ENCODE data around the gene PNPLA2.

Gene PNPLA2

DNA sequence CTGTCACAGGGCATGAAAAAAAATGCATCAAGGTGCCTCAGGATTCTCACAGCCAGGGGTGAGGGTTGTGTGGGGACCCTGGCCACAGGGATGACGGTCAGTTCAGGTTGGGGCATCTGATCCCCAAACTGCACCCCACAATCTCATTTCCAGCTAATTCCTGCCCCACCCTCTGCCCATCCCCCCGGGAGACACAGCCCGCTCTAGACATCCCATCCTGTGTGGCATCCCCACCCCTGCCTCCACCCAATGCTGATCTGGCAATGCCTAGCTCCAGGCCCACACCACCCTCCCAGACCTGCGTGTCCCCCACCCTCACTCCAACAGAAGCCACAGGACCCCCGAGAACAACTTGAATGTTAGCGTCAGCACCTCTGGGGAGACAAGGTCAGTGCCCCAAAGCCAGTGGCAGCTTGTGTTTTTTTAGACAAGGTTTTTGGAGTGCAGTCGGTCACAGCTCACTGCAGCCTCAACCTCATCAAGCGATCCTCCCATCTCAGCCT is 49.2 kb downstream of the PNPLA2 start:
- H3K27me3 Mint-ChIP-seq, result no peaks in the 10 kb centered on the region
- no peaks in the 10 kb centered on the region for H3K4me1 Mint-ChIP-seq (ENCODE audit: low read depth)
- H3K36me3 Mint-ChIP-seq (ENCODE audit: low read depth), result no peaks in the 10 kb centered on the region
- no peak overlapping the region for H3K27ac Mint-ChIP-seq
- H3K4me3 Mint-ChIP-seq, result no peak overlapping the region
- no peaks in the 10 kb centered on the region for H3K9me3 Mint-ChIP-seq

DNA sequence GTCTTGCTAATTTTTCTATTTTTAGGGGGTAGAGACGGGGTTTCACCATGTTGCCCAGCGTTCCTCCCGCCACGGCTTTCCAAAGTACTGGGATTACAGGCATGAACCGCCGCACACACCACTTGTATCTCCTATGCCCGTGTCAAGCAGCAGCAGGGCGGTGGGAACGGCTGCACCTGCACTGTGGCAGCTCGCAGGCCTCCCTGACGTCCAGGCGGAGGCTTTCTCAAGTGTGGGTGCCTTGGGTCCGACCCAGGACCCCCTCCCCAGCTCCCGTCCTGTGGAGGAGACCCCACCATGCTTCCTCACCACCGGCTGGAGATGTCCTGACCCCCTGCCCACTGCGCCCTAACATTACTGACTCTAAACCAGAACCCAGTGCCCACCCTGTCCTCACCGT is 49.7 kb downstream of the PNPLA2 start:
- Mint-ChIP-seq H3K4me3 (no peak overlapping the region), H3K9me3 (no peaks in the 10 kb centered on the region), H3K27ac (no peak overlapping the region), H3K4me1 (ENCODE audit: low read depth) (no peaks in the 10 kb centered on the region), H3K36me3 (ENCODE audit: low read depth) (no peaks in the 10 kb centered on the region), H3K27me3 (no peaks in the 10 kb centered on the region)

DNA sequence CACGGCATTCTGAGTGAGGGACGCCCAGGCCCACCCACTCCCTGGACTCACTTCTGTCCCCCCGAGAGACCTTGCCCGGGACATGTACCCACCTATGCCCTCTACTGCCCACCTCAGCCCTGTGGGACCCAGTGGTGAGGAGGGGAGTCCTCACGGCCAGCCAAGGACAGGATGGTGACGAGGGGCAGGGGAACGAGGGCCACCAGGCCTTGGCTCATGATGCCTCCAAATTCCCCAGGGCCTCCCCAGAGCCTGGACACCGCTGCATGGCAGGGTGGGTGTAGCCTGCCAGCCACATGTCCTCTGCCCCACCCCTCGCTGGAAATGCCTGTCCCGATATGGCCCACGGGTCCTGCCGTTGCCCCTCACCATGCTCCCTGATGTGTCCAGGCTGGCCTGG is 50.1 kb downstream of the PNPLA2 start:
- no peak overlapping the region for H3K27ac Mint-ChIP-seq
- peaks cover 3% of the 10 kb centered on the region for H3K36me3 Mint-ChIP-seq (ENCODE audit: low read depth)
- no peak overlapping the region for H3K4me3 Mint-ChIP-seq
- H3K4me1 Mint-ChIP-seq (ENCODE audit: low read depth), result no peaks in the 10 kb centered on the region
- no peaks in the 10 kb centered on the region for H3K27me3 Mint-ChIP-seq
- no peaks in the 10 kb centered on the region for H3K9me3 Mint-ChIP-seq

DNA sequence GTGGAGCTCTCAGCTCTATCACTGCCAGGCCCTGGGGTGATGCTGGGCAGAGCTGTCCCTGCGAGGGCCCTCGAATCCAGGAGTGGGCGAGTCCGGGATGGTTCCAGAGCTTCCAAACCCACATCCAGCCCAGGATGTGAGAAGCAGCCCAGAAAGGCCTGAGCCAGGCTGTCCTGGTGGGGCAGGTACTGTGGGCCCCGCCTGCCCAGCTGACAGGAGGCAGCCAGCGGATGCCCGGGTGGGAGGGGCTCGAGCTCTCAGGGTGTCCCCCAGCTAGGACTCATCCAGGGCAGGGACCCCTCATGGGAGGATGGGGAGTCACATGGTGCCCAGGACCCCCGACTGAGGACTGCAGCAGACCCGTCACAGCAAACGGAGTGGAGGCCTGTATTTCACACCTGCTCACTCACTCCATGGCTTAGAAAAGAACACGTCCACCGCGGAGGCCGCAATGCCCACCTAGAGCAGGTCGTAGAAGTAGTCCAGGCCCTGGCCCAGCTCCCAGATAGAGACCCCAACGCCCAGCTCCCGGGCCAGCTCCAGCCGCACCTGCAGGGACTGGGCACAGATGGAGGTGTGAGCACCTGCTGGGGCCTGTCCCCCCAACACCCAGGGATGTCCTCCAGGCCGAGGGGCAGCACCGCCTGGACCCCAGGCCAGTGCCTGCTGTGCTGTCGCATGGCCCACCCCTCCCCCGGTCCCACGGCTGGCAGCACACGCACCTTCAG is 50.8 kb downstream of the PNPLA2 start:
- Mint-ChIP-seq H3K27me3 (no peaks in the 10 kb centered on the region), H3K9me3 (no peaks in the 10 kb centered on the region), H3K4me3 (no peak overlapping the region), H3K36me3 (ENCODE audit: low read depth) (peaks cover 4% of the 10 kb centered on the region), H3K4me1 (ENCODE audit: low read depth) (no peaks in the 10 kb centered on the region), H3K27ac (no peak overlapping the region)

DNA sequence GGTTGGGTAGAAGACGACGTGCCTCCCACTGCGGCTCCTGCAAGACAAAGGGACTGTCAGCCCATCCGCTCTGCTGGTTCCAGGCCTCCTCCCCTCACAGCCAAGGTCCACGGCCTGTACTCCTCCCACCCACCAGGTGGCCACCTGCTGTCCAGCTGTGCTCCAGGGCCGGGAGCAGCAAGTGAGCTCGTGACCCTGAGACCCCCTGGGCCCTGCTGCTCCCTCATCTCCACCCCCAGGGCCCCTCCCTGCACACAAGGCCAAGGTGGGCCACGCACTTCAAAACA is 51.4 kb downstream of the PNPLA2 start:
- no peaks in the 10 kb centered on the region for H3K9me3 Mint-ChIP-seq
- H3K27me3 Mint-ChIP-seq, result no peaks in the 10 kb centered on the region
- no peaks in the 10 kb centered on the region for H3K4me1 Mint-ChIP-seq (ENCODE audit: low read depth)

DNA sequence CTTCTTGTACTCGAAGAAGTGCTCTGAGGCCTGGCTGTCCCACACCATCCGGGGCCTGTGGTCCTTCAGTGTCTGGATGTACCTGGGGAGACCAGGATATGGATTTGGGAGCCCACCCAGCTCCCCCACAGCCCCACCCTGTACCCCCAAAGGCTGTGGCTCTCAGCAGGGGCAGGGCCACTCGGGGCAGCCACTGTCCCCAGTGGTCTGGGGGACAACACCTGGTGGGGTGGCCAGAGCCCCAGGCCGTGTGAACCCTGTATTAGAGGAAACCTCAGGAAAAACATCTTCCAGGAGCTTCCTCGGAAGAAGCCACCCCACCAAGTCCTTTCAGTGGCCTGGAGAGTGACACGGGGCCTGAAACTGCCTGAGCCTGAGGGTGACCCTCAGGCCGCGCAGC is 51.7 kb downstream of the PNPLA2 start:
- Mint-ChIP-seq H3K36me3 (ENCODE audit: low read depth) (peaks cover 4% of the 10 kb centered on the region), H3K4me3 (no peak overlapping the region), H3K27ac (no peak overlapping the region)

More for the DNA sequence above, 51.4 kb downstream of the PNPLA2 start:
- H3K27ac Mint-ChIP-seq, result no peak overlapping the region
- peaks cover 4% of the 10 kb centered on the region for H3K36me3 Mint-ChIP-seq (ENCODE audit: low read depth)
- H3K4me3 Mint-ChIP-seq, result no peak overlapping the region

DNA sequence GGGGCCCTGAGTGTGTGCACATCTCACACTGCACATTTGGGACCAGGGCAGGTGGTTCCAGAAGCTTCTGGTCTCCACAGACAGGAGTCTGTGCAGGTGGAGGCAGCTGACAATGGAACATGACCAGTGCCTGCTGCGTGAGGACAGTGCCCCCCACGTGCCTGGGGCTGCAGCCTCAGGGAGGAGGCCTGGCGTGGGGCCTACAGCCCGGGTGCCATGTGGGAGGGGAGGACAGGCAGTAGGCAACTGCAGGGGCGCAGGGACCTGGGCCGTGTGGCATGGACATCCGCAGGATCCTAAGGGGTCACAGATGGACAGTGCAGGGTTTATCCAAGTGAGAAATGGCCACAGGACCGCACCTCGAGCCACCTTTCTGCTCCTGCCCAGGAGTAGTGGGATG is 52.8 kb downstream of the PNPLA2 start:
- H3K27me3 Mint-ChIP-seq, result no peaks in the 10 kb centered on the region
- no peak overlapping the region for H3K4me3 Mint-ChIP-seq
- H3K27ac Mint-ChIP-seq, result no peak overlapping the region
- no peaks in the 10 kb centered on the region for H3K9me3 Mint-ChIP-seq
- H3K36me3 Mint-ChIP-seq (ENCODE audit: low read depth), result peaks cover 4% of the 10 kb centered on the region
- no peaks in the 10 kb centered on the region for H3K4me1 Mint-ChIP-seq (ENCODE audit: low read depth)

More for the DNA sequence above, 51.7 kb downstream of the PNPLA2 start:
- Mint-ChIP-seq H3K9me3 (no peaks in the 10 kb centered on the region), H3K27me3 (no peaks in the 10 kb centered on the region), H3K4me1 (ENCODE audit: low read depth) (no peaks in the 10 kb centered on the region)

DNA sequence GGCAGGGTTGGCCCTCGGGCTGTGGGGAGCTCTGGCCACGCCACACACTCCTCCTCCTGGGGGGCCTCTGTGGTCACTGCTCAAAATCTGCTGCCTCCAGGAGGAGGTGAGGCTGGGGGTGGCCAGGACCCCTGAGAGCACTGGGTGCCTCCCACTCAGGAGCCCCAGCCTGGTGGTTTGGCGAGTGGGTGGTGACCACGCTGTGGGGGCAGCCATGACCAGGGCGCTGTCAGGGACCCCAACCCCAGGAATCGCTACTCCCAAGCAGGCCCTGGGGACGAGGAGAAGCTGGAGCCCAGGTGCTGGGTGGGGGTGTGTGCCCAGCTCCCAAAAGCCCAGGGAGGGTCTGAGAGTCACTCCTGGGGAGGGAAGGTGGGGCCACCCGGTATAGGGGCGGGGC is 54.1 kb downstream of the PNPLA2 start:
- Mint-ChIP-seq H3K27me3 (no peaks in the 10 kb centered on the region), H3K9me3 (no peaks in the 10 kb centered on the region), H3K27ac (no peak overlapping the region), H3K4me3 (no peak overlapping the region), H3K36me3 (ENCODE audit: low read depth) (peaks cover 6% of the 10 kb centered on the region), H3K4me1 (ENCODE audit: low read depth) (no peaks in the 10 kb centered on the region)

DNA sequence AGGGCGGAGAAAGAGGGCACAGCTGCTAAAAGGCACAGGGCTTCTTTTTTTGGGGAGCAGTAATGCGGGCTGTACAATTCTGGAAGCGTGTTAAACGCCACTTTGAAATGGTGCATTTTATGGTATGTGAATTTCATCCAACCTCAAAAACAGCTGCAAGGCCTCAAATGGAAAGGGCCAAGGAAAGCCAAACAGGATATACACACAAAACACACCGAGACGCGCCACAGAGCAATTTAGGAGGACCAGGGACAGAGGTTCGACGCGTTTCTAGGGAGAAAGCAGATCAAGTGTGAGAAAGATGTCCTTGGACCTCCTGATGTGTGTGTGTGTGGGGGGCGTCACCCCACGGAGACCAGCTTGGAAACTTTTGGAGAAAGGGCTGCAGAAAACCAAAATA is 55.0 kb downstream of the PNPLA2 start:
- Mint-ChIP-seq H3K27ac (no peak overlapping the region), H3K4me3 (no peak overlapping the region), H3K9me3 (no peaks in the 10 kb centered on the region), H3K36me3 (ENCODE audit: low read depth) (peaks cover 8% of the 10 kb centered on the region), H3K27me3 (no peaks in the 10 kb centered on the region), H3K4me1 (ENCODE audit: low read depth) (no peaks in the 10 kb centered on the region)
